SIG-M5 (cell line): ENCODE results near the gene USP4.
"Not testable (repeated sequence)": the region's sequence is repeated elsewhere in the genome, so short reads cannot be mapped to it uniquely, and the experiment has no call there.

Source experiments
- DNase-seq: peaks from one replicate; lab custom pipeline; 2025; lab: John Stamatoyannopoulos, UW

The USP4 gene

GRCh38 chr3:49349348-49350114, 9.7 kb upstream of the USP4 start:
- no peak for DNase-seq

DNA sequence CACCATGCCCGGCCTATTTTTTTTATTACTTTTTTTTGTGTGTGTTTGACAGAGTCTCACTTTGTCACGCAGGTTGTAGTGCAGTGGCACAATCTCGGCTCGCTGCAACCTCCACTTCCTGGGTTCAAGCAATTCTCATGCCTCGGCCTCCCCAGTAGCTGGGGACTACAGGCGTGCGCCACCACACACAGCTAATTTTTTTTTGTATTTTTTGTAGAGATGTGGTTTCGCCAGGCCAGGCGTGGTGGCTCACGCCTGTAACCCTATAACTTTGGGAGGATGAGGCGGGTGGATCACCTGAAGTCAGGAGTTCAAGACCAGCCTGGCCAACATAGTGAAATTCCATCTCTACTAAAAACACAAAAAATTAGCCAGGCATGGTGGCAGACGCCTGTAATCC, 8.5 kb upstream of the USP4 start:
- DNase-seq: not testable (repeated sequence)

- DNase-seq: no peak
Observed at GRCh38 chr3:49346797-49347251, 7.0 kb upstream of the USP4 start.

DNA sequence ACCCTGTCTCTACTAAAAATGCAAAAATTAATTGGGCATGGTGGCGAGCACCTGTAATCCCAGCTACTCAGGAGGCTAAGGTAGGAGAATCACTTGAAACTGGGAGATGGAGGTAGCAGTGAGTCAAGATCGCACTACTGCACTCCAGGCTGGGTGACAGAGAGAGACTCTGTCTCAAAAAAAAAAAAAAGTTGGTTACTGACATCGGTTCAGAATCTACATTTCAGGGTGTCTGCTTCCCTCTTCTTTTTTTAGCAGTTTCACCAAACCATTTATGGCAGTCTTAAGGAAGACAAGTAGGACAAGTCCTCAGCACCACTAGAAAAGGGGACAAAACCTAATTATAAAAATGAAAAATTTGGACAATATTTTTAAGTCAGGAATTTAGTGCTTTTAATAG, 3.3 kb upstream of the USP4 start:
- peak; percentile 77 for DNase-seq

- DNase-seq: no peak
Observed at GRCh38 chr3:49341996-49342395, 2.1 kb upstream of the USP4 start.

DNA sequence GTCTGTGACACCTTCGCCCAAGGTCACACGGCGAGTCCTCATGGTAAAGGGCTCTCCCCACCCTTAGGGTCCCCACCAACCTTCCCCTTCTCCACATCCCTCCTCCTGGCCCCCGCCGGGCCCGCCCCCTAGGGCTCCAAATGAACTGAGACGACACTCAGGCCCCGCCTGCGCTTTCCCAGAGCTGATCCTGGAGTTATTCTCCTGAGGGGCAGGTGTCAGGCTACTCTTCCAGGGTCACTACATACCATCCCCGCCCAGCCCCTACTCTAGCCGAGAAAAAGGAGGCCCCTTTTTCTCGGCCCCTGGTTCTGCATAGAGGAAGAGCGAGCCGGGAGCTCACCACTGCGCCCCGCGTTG, 292 bp downstream of the USP4 start:
- DNase-seq: no peak

- DNase-seq: no peak
Observed at GRCh38 chr3:49333916-49334633, 5.8 kb downstream of the USP4 start.

DNA sequence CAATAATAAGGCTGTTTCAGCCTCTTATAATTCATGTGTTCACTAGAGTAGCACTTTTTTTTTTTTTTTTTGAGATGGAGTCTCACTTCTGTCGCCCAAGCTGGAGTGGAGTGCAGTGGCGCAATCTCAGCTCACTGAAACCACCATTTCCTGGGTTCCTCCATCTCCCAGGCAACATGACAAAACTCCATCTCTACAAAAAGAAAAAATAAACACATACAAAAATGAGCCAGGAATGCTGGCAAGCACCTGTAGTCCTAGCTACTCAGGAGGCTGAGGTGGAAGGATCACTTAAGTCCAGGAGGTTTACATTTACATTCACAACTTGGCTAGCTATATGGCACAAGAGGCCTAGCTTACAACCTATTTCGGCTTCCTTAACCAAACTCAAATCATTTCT, 6.8 kb downstream of the USP4 start:
- DNase-seq: no peak

DNA sequence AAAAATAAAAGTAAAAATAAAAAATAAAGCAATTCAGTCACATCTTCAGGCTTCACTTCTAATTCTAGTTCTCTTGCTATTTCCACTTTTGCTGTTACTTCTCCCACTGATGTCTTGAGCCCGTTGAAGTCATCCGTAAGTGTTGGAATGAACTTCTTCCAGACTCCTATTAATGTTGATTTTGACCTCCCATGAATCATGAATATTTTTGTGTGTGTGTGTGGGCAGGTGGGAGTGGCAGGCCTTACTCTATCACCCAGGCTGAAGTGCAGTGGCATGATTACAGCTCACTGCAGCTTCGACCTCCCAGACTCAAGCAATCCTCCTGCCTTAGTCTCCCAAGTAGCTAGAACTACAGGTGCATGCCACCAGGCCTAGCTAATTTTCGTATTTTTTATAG, 10.7 kb downstream of the USP4 start:
- DNase-seq: no peak

GRCh38 chr3:49328350-49328749, 11.5 kb downstream of the USP4 start:
- DNase-seq: not testable (repeated sequence)

DNA sequence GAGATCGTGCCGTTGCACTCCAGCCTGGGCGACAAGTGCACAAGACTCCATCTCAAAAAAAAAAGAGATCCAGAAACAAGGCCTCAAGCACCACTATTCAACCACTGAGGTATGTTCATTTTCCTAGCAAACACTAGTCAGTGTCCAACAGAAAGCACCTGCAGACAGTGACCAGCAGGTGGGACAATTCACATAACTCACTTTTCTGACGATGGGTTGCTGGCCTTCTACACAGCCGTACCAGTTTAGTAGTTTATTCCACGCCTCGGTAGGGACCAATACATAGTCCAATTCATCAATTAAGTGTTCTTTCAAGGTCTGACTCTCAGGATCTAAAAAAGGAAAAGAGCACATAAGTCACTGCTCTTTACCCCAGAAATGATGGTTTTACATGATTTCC, 12.4 kb downstream of the USP4 start:
- no peak for DNase-seq

DNA sequence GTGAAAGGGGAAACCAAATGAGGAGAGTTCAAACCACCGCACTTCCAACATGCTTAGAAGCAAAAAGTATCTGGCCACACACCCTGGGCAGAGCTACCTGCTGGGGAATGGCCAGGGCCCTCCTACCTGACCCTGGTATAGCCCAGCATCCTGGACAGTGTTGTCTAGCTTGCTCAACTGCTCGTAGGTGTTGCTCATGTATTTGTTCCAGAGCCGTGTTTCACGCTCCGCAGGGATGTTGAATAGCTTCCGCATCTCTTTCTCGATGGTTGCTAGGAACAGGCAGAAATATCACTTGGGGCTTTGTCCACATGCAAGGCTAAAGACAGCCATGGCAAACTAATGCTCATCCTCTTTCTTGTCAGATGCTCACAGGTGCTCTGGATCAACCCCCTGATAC, 15.1 kb downstream of the USP4 start:
- no peak for DNase-seq

GRCh38 chr3:49316696-49317457, 23.0 kb downstream of the USP4 start:
- no peak for DNase-seq

DNA sequence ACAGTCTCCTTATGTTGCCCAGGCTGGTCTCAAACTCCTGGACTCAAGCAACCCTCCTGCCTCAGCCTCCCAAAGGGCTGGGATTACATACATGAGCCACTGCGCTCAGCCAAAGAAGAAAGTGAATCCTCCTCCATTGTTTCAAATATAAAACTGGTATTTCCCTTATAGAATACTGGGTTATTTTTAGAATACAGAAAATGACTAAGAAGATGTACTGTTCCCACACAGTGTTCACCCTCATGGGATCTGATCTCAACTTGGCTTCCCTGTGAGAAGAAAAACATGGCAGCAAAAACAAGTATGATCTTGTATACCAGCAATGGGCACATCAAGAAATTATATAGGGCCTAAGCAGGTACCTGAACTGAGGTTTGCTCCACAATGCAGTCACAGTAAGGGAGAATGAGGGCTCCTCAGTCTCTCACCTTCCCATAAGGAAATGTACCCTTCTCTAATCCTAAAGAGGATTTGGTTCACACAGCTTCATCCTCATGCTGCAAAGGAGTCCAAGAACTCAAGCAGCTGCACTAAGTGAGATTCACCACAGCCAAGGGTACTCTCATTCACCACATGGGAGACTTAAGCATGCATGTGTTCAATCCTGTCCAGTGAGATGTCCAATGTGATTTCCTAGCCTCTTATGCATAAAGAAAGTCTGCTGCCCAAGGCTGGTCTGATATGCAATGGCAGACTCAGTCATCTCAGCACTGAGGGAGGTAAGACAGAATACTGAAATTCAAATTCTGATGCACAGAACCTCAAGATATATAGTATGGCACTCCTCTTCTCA, 25.8 kb downstream of the USP4 start:
- DNase-seq: no peak

DNA sequence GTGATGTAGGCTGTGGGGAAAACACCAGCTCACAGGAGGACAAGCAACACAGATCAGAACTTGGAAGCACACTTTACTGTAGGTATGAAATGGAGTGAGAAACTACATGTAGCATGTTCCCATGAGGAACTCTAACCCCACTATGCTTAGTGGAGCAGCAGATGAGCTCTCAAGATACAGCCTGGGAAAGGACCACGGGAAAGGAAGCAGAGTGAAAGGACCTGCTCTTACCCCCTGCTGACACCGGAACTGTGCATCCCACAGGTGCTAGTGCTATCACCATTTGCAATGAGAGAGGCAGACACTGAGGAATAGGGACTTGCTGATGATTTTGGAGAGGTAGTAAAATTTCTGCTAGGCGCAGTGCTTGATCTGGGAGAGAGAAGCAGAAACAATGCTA, 28.6 kb downstream of the USP4 start:
- DNase-seq: no peak

- DNase-seq: no peak
Observed at GRCh38 chr3:49310677-49311076, 29.2 kb downstream of the USP4 start.

GRCh38 chr3:49305608-49306007, 34.2 kb downstream of the USP4 start:
- no peak for DNase-seq

DNA sequence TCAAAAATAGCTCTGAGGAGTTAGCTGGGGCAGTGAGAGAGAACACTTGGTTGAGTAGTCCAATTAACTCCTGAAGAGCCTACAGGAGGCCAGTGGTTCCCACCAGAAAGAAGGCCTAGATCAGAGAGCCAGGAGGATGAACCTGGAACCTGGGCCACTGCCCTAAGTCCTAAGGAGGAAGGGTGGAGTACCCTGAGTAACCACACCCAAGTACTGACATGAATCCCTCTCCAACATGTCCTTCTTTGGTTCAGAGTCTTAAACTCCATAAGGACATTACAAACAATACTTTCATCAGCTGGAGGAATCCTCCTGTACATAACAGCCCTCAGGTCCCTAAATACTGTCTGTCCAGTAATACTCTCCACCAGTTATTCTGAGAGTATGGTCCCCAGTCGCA, 37.2 kb downstream of the USP4 start:
- no peak for DNase-seq

DNA sequence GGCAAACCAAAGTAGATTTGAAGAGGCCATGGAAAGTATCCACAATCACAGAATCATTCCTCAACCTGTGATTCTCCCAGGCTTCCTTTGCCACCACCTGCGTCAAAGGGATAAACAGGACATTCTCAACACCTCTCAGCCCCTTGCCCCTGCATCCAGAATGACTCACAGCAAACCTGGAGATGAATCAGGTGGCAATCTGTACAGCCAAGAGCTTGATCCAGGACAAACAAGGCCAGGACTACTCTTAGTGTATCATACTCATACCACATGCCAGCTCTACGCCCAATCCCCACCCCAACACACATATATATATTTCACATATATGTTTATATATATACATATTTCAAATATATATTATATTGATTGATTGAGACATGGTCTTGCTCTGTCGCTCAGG, 39.3 kb downstream of the USP4 start:
- no peak for DNase-seq

GRCh38 chr3:49298511-49298910, 41.3 kb downstream of the USP4 start:
- DNase-seq: no peak

GRCh38 chr3:49296781-49297411, 43.0 kb downstream of the USP4 start:
- DNase-seq: no peak
